22Rv1 (cell line): ENCODE results near the gene USP6.
"Not testable (repeated sequence)": the region's sequence is repeated elsewhere in the genome, so short reads cannot be mapped to it uniquely, and the experiment has no call there.

ENCODE experiments used
- ZFX ChIP-seq: fragments of 450-650 bp; IDR thresholded peaks from 2 replicates; pipeline ENCODE4 v1.6.1; 2017; ENCODE audit warnings: antibody characterized with exemption, borderline replicate concordance
- TF ChIP-seq, protein P1 (sequence below): fragments of 450-650 bp; IDR thresholded peaks from 2 replicates; pipeline ENCODE4 v1.5.1; 2017; ENCODE audit warnings: mild to moderate bottlenecking

DNA sequence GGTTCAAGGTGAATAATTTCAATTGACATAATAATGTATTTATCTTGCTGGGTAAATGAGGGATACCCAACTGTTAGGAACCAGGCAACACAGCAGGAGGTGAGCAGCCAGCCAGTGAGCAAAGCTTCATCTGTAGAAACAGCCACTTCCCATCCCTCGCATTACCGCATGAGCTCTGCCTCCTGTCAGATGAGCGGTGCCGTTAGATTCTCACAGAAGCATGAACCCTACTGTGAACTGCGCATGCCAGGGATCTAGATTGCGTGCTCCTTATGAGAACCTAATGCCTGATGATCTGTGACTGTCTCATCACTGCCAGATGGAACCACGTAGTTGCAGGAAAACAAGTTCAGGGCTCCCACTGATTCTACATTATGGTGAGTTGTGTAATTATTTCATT is 9.1 kb downstream of the USP6 start:
- TF ChIP-seq, protein P1, sequence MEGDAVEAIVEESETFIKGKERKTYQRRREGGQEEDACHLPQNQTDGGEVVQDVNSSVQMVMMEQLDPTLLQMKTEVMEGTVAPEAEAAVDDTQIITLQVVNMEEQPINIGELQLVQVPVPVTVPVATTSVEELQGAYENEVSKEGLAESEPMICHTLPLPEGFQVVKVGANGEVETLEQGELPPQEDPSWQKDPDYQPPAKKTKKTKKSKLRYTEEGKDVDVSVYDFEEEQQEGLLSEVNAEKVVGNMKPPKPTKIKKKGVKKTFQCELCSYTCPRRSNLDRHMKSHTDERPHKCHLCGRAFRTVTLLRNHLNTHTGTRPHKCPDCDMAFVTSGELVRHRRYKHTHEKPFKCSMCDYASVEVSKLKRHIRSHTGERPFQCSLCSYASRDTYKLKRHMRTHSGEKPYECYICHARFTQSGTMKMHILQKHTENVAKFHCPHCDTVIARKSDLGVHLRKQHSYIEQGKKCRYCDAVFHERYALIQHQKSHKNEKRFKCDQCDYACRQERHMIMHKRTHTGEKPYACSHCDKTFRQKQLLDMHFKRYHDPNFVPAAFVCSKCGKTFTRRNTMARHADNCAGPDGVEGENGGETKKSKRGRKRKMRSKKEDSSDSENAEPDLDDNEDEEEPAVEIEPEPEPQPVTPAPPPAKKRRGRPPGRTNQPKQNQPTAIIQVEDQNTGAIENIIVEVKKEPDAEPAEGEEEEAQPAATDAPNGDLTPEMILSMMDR = not testable (repeated sequence)
- TF ChIP-seq ZFX = not testable (repeated sequence)
